Activated T-cell treated with anti-CD3 and anti-CD28 coated beads, Interleukin-2, amount 50 U/mL, for 4 hours (primary cell): ENCODE data around the gene PRR5. TPM values are rescaled to one million over a fixed set of nuclear protein-coding genes. Genes with fewer than 3 reads are reported as not detected.

Experiments
- ATAC-seq, 2 donors: fragments of 200-7000 bp; cut with Tn5 transposase; one replicate each; pipeline ENCODE4 v1.10.0; 2021
- DNase-seq: peaks from one replicate; pipeline ENCODE4 v3.0.0-alpha.2; 2020
- H3K27me3 Mint-ChIP-seq: one replicate; pipeline ENCODE4 v1.8.0; 2021; ENCODE audit warnings: low read depth, mixed read lengths
- H3K36me3 Mint-ChIP-seq: one replicate; pipeline ENCODE4 v1.8.0; 2022; ENCODE audit warnings: mixed read lengths; ENCODE audit not compliant: insufficient read depth
- H3K4me1 Mint-ChIP-seq: one replicate; pipeline ENCODE4 v1.8.0; 2021; ENCODE audit warnings: low read depth, mixed read lengths
- H3K4me3 Mint-ChIP-seq: one replicate; pipeline ENCODE4 v1.8.0; 2021; ENCODE audit warnings: mild to moderate bottlenecking, moderate library complexity, mixed read lengths
- H3K9me3 Mint-ChIP-seq: one replicate; pipeline ENCODE4 v1.8.0; 2021; ENCODE audit warnings: mixed read lengths
- total RNA-seq, 3 donors: library from RNA; stranded (reverse); gene quantifications; one replicate each; pipeline ENCODE4 v1.2.1, GENCODE V29; 2021

Gene PRR5
- total RNA-seq, 3 donors from 2014 or later, result 30.4 to 41.1 (median 33.0) TPM

- peaks cover 3% of the 10 kb centered on the region for H3K4me1 Mint-ChIP-seq
- H3K4me3 Mint-ChIP-seq, result peak within 1 kb of the TSS; percentile 75
- no peaks in the 10 kb centered on the region for H3K9me3 Mint-ChIP-seq
- DNase-seq (no peak), ATAC-seq (peak; percentile 60 to 63)
- peaks cover 50% of the 10 kb centered on the region for H3K27me3 Mint-ChIP-seq
- H3K36me3 Mint-ChIP-seq, result no peaks in the 10 kb centered on the region
These were observed 50.5 kb downstream of the PRR5 start, which contains the start of gene ARHGAP8 for GRCh38 chr22:44752285-44753188. ARHGAP8 (plus strand) TSS chr22:44752575; CDS start chr22:44786528, 33,953 bp downstream.

GRCh38 chr22:44753189-44754042 is 51.4 kb downstream of the PRR5 start:
- Mint-ChIP-seq H3K4me1 (peaks cover 3% of the 10 kb centered on the region), H3K4me3 (peak overlapping the region; percentile 75), H3K36me3 (no peaks in the 10 kb centered on the region), H3K9me3 (no peaks in the 10 kb centered on the region), H3K27me3 (peaks cover 52% of the 10 kb centered on the region)
- ATAC-seq (no peak), DNase-seq (no peak)

GRCh38 chr22:44754998-44755397 is 53.0 kb downstream of the PRR5 start:
- H3K36me3 Mint-ChIP-seq, result no peaks in the 10 kb centered on the region
- ATAC-seq (no peak), DNase-seq (no peak)
- peaks cover 59% of the 10 kb centered on the region for H3K27me3 Mint-ChIP-seq
- H3K4me3 Mint-ChIP-seq, result no peak overlapping the region
- H3K9me3 Mint-ChIP-seq, result no peaks in the 10 kb centered on the region
- peaks cover 3% of the 10 kb centered on the region for H3K4me1 Mint-ChIP-seq

- ATAC-seq (no peak), DNase-seq (no peak)
- Mint-ChIP-seq H3K9me3 (no peaks in the 10 kb centered on the region), H3K36me3 (no peaks in the 10 kb centered on the region), H3K4me1 (peaks cover 3% of the 10 kb centered on the region), H3K27me3 (peaks cover 54% of the 10 kb centered on the region), H3K4me3 (no peak overlapping the region)
These were observed 53.4 kb downstream of the PRR5 start for GRCh38 chr22:44755417-44755816.

GRCh38 chr22:44755956-44756361 is 54.0 kb downstream of the PRR5 start:
- peaks cover 3% of the 10 kb centered on the region for H3K4me1 Mint-ChIP-seq
- H3K27me3 Mint-ChIP-seq, result peaks cover 52% of the 10 kb centered on the region
- no peaks in the 10 kb centered on the region for H3K9me3 Mint-ChIP-seq

GRCh38 chr22:44758344-44758973 is 56.5 kb downstream of the PRR5 start:
- no peaks in the 10 kb centered on the region for H3K36me3 Mint-ChIP-seq
- ATAC-seq, result no peak
- H3K27me3 Mint-ChIP-seq, result peaks cover 39% of the 10 kb centered on the region
- H3K4me1 Mint-ChIP-seq, result no peaks in the 10 kb centered on the region
- no peak overlapping the region for H3K4me3 Mint-ChIP-seq
- no peak for DNase-seq
- peaks cover 5% of the 10 kb centered on the region for H3K9me3 Mint-ChIP-seq

More at GRCh38 chr22:44755956-44756361, 54.0 kb downstream of the PRR5 start:
- no peak for DNase-seq
- Mint-ChIP-seq H3K36me3 (no peaks in the 10 kb centered on the region), H3K4me3 (no peak overlapping the region)
- no peak for ATAC-seq

GRCh38 chr22:44759001-44759400 is 57.0 kb downstream of the PRR5 start:
- no peak for ATAC-seq
- Mint-ChIP-seq H3K4me1 (no peaks in the 10 kb centered on the region), H3K9me3 (peaks cover 5% of the 10 kb centered on the region), H3K4me3 (no peak overlapping the region), H3K27me3 (peaks cover 34% of the 10 kb centered on the region), H3K36me3 (no peaks in the 10 kb centered on the region)
- DNase-seq, result no peak

- H3K4me1 Mint-ChIP-seq, result no peaks in the 10 kb centered on the region
- peaks cover 5% of the 10 kb centered on the region for H3K9me3 Mint-ChIP-seq
- H3K27me3 Mint-ChIP-seq, result peaks cover 27% of the 10 kb centered on the region
- DNase-seq (no peak), ATAC-seq (no peak)
- no peaks in the 10 kb centered on the region for H3K36me3 Mint-ChIP-seq
- H3K4me3 Mint-ChIP-seq, result no peak overlapping the region
These were observed 57.7 kb downstream of the PRR5 start for GRCh38 chr22:44759430-44760310.

- no peak overlapping the region for H3K4me3 Mint-ChIP-seq
- H3K27me3 Mint-ChIP-seq, result peaks cover 21% of the 10 kb centered on the region
- H3K9me3 Mint-ChIP-seq, result peaks cover 5% of the 10 kb centered on the region
- no peaks in the 10 kb centered on the region for H3K4me1 Mint-ChIP-seq
- DNase-seq, result no peak
- no peaks in the 10 kb centered on the region for H3K36me3 Mint-ChIP-seq
- ATAC-seq, result no peak
These were observed 58.5 kb downstream of the PRR5 start for GRCh38 chr22:44760476-44760875.

- H3K36me3 Mint-ChIP-seq, result no peaks in the 10 kb centered on the region
- H3K27me3 Mint-ChIP-seq, result peaks cover 20% of the 10 kb centered on the region
- DNase-seq (no peak), ATAC-seq (no peak)
- H3K4me3 Mint-ChIP-seq, result no peak overlapping the region
- H3K4me1 Mint-ChIP-seq, result no peaks in the 10 kb centered on the region
- peaks cover 5% of the 10 kb centered on the region for H3K9me3 Mint-ChIP-seq
These were observed 59.0 kb downstream of the PRR5 start for GRCh38 chr22:44761025-44761424.

GRCh38 chr22:44764373-44764772 is 62.4 kb downstream of the PRR5 start:
- Mint-ChIP-seq H3K4me3 (no peak overlapping the region), H3K36me3 (no peaks in the 10 kb centered on the region)
- ATAC-seq, result no peak

GRCh38 chr22:44764974-44765373 is 63.0 kb downstream of the PRR5 start:
- Mint-ChIP-seq H3K36me3 (no peaks in the 10 kb centered on the region), H3K9me3 (peaks cover 5% of the 10 kb centered on the region), H3K4me3 (no peak overlapping the region), H3K27me3 (peaks cover 5% of the 10 kb centered on the region), H3K4me1 (no peaks in the 10 kb centered on the region)
- ATAC-seq, result no peak
- DNase-seq, result no peak

More at GRCh38 chr22:44764373-44764772, 62.4 kb downstream of the PRR5 start:
- Mint-ChIP-seq H3K4me1 (no peaks in the 10 kb centered on the region), H3K9me3 (peaks cover 5% of the 10 kb centered on the region), H3K27me3 (peaks cover 7% of the 10 kb centered on the region)
- no peak for DNase-seq

- Mint-ChIP-seq H3K9me3 (peaks cover 5% of the 10 kb centered on the region), H3K36me3 (no peaks in the 10 kb centered on the region), H3K27me3 (peaks cover 5% of the 10 kb centered on the region), H3K4me3 (no peak overlapping the region), H3K4me1 (no peaks in the 10 kb centered on the region)
- no peak for DNase-seq
- no peak for ATAC-seq
These were observed 63.7 kb downstream of the PRR5 start for GRCh38 chr22:44765571-44766285.
